ENCODE results near the gene PRR5.

PRR5 gene

DNA sequence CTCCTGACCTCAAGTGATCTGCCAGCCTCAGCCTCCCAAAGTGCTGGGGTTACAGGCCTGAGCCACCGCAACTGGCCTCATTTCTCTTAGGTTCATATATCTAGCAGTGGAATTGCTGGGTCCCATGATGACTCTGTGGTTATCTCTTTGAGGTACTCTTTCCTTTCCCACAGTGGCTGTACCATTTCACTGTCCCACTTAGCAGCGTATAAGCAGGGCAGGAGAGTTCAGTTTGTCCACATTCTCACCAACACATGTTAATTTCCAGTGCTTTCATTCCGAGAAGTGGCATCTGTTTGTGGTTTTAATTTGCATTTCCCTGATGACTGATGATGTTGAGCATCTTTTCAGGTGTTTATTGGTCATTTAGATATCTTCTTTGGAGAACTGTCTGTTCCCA is 16.4 kb downstream of the PRR5 start:
- no peak for DNase-seq (ENCODE audit: low read depth)

DNA sequence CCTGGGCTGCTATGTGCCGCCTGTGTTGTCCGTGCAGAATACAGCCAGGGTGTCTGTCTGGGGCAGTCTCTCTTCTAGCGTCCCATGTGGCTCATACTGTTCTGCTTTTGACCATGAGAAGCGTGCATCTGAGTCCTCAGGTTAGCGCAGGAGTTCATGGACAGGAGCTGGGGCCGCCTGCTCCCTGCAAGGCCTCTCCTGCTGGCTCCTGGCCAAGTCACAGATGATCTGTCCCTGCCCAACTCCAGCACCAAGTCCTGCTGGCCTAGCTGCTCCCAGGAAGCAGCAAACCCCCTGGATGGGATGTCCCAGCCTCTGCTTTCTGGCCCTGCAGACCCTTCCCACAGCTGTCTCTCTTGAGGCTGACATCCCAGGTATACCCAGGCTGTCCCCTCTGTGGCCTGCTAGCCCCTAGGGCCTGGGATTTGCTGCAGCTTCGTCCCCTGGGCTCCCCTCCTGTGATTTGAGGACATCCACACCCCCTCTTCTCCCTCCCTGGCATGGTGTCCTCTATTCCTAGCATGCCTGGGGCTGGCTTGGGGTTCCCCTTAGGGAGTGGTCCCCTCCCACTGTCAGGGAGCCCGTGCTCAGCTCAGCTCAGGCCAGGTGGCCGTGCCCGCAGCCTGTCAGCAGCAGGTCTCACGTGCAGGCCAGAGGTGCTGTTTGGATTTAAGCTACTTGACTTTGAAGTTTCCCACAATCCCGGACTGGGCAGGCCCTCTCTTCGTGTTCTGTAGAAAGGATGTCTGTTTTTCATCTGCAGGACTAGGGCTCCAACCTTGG is 17.8 kb downstream of the PRR5 start:
- no peak for DNase-seq (ENCODE audit: low read depth)

- no peak for DNase-seq (ENCODE audit: low read depth)
Observed at GRCh38 chr22:44721213-44721612, 19.2 kb downstream of the PRR5 start.

- no peak for DNase-seq (ENCODE audit: low read depth)
Observed at GRCh38 chr22:44722611-44723010, 20.6 kb downstream of the PRR5 start.

DNA sequence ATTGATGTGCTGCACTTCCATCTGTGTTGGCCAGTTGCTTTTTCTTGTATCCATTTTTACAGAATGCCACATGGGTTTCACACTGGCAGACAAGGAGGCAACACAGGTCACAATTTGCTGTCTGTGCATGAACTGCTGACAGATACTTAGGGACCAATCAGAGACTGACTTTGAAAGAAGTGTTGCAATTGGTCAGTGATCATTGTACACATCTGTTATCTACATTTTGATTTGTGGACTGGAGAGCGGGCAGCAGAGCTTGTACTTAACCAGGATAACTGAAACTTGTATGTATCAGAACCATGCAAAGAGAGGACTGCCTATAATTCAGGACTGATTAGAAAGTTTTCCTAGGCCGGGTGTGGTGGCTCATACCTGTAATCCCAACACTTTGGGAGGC is 21.8 kb downstream of the PRR5 start:
- no peak for DNase-seq (ENCODE audit: low read depth)

DNA sequence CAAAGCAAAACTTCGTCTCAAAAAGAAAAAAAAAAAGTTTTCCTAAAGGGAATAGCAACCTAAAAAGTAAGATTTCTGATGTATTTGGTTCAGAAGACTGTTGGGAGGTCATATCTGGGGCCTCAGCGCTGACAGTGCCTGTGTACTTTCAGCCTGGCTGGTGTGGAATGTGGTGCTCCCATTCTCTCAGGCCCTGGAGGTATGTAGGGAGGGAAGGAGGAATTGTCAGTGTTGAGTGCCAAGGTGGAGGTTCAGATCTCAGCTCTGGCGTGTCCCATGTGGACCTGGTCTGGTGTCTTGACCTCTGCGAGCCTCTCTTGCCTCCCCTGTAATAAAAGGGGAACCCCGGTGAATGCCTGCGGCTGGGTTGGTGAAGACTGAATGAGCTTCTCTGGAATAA is 22.4 kb downstream of the PRR5 start:
- DNase-seq (ENCODE audit: low read depth): no peak

DNA sequence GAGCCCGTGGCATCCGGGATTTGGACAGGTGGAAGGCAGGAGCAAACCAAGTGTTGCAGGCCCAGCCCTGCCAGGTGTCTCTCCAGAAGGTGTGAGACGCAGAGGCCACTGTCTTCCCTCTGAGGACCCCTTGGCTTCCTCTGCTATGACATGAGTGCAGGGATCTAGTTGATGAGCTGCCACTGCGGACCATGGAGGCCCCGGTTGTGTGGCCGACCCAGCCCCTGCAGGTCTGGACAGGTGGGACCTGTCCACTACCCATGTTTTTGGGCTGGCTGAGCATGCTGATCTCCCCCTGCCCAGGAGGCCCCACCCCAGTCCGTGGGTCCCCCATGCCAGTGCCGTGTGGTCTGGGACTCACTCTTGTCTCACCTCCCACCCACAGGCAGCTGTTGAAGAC is 22.9 kb downstream of the PRR5 start:
- no peak for DNase-seq (ENCODE audit: low read depth)

- no peak for DNase-seq (ENCODE audit: low read depth)
Observed at GRCh38 chr22:44726439-44726838, 24.4 kb downstream of the PRR5 start.

- no peak for DNase-seq (ENCODE audit: low read depth)
Observed at GRCh38 chr22:44727148-44727547, 25.1 kb downstream of the PRR5 start.

GRCh38 chr22:44727709-44728108 is 25.7 kb downstream of the PRR5 start:
- DNase-seq (ENCODE audit: low read depth): no peak

- no peak for DNase-seq (ENCODE audit: low read depth)
Observed at GRCh38 chr22:44728761-44729324, 26.8 kb downstream of the PRR5 start.

DNA sequence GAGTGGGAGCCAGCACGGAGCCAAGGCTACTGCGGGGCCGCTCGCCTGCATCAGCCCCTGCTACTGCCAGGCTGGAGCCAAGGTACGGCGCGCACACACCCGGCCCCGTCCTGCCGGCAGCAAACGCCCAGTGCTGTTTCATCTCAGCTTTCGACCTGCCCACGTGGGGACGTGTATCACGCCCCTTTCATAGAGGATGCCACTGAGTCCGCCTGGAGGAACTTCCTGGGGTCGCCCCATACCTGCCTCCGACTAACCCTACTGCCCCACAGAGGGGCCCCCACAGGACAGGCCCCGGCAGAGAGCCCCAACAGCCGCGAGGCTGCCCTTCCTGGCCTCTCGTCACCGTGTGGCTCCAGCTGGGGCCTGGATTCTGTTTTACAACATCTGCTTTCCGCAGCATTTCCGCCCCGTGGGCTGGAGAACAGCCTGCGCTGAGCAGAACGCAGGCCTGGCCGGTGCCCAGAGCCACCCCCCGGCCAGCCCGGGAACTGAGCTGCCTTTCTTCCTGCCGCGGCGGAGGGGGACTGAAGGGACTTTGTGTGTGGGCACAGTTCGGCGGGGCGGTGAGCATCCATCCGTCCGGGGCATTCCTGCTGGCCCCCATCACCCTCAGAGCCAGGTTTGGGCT is 27.5 kb downstream of the PRR5 start:
- no peak for DNase-seq (ENCODE audit: low read depth)

DNA sequence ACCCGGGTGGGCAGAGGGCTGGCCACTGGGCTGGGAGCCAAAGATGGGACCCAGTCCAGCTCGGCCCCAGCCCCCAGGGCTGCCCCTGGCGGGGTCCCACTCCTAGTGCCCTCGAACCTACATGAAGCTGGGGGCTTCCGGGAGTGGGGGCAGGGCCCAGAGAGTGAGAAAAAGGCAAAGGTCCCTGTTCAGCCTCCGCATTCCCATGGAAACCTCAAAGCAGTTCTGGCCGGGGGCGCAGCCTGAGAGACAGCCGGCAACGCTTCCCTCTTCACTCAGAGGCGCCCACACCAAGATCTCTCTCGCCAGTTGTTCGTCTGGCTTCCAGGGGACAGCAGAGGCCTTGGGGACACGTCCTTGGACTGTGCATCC is 28.0 kb downstream of the PRR5 start:
- DNase-seq (ENCODE audit: low read depth): no peak

DNA sequence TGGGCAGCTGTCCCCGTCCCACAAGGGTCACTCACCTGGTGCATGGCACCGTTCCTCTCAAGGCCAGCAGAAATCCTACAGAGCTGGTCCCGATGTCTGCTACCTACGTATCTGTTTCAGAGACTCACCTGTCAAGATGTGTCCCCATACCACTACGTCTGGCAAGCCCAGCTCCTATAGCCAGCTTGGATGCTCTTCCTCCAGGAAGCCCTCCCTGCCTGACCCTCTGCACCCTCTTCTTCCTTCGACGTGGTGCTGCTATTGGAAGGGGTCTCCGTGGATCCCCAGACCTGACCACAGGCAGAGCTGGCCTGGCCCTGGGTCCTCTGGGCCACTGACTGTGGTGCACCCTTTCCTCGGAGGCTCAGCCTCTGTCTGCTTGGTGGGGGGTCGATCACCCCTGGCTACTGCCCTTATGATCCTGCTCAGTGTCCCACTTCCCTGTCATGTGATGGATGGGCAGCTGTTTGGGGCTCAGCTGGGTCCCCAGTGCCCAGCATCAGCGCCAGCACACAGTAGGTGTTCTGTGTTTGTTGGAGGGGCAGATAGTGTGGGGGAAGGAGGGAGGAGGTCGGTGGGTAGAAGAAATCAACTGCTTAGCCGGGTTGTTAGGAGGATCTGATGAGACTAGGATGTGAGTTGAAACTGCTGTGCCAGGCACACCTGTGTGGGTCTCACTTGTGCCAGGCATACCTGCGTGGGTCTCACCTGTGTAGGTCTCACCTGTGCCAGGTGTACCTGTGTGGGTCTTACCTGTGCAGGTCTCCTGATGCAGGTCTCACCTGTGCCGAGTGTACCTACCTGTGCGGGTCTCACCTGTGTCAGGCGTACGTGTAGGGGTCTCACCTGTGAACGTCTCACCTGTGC is 28.7 kb downstream of the PRR5 start:
- DNase-seq (ENCODE audit: low read depth): no peak

DNA sequence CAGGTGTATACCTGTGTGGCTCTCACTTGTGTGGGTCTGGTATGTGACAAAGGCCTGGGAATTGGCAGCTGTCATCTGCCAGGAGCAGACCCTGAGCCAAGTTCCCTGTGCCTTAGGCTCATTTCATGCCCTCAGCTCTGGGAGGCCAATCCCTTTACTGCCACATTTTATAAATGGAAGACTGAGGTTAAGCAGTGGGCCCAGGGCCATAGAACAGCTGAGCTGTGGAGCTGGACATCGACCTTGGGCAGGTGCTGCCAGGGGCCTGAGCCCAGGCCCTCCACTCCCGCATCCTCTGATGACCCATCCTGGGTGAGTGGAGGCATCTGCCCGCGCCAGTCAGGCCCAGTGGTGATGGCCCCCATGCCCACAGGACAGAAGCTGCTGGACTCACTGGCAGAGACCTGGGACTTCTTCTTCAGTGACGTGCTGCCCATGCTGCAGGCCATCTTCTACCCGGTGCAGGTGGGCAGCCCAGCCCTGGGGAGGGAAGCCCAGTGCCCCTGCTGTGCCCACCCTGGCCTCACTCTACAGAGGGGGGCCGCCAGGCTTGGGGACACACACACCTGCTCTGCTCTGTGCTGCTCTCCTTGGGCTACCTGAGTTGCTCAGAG is 29.5 kb downstream of the PRR5 start:
- DNase-seq (ENCODE audit: low read depth): no peak

- DNase-seq (ENCODE audit: low read depth): no peak
Observed at GRCh38 chr22:44732017-44732561, 30.1 kb downstream of the PRR5 start.

DNA sequence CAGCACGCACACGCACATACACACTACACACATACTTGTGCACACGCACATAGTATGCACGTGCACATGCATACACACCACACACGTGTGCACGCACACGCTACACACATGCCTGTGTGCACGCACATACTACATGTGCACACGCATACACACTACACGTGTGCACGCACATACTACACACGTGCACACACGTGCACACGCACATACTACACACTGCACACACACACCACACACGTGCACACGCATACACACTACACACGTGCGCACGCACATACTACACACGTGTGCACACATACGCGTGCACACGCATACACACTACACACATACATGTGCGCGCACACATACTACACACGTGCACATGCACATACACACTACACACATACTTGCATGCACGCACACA is 30.7 kb downstream of the PRR5 start:
- DNase-seq (ENCODE audit: low read depth): no peak

- DNase-seq (ENCODE audit: low read depth): no peak
Observed at GRCh38 chr22:44733426-44734106, 31.6 kb downstream of the PRR5 start.

GRCh38 chr22:44734278-44734677 is 32.3 kb downstream of the PRR5 start:
- no peak for DNase-seq (ENCODE audit: low read depth)

DNA sequence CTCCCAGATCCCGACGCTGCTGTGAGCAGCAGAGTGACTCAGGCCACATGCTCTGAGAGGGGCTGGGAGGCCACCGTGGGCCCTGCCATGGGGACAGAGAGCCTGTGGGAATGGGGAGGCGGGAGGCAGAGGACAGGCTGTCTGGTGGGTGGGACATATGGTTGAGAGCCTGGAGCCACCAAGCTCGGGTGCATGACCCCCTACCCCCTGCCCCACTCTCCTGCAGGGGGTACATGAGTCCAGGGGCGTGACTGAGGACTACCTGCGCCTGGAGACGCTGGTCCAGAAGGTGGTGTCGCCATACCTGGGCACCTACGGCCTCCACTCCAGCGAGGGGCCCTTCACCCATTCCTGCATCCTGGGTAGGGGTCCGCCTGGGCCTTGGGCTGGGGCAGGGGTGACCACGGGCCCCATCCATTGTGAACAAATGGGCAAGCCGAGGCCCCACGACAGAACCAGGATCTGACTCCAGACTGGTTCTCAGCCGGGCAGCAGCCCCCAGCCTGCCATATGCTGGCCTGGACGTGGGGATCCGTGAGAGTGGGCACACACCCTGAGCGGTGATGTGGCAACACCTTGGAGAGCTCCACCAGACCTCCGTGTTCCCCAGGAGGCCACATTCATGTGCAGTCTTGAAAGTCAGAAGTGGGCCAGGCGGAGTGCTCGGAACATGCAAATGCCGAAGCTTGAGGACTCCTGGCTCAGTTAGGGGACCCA is 33.0 kb downstream of the PRR5 start:
- no peak for DNase-seq (ENCODE audit: low read depth)

All from stimulated activated CD8-positive, alpha-beta memory T cell treated with anti-CD3 and anti-CD28 coated beads, Interleukin-15, amount 100 ng/mL, for 1 hour (primary cell).